Stimulated activated CD4-positive, alpha-beta T cell treated with anti-CD3 and anti-CD28 coated beads, Interleukin-1b, Interleukin-23, amount 100 ng/mL, for 1 hour (primary cell): Measurements from ENCODE around the gene ADGRB3.
"Not testable (repeated sequence)": the region's sequence is repeated elsewhere in the genome, so short reads cannot be mapped to it uniquely, and the experiment has no call there.

Experiments
- DNase-seq, 2 donors: peaks; one replicate each; pipeline ENCODE4 v3.0.0-alpha.2; 2020; ENCODE audit warnings: low read depth in 2 of 2

ADGRB3 gene

GRCh38 chr6:68740828-68741500 lies 105.9 kb downstream of the ADGRB3 start:
- DNase-seq = no peak

DNA sequence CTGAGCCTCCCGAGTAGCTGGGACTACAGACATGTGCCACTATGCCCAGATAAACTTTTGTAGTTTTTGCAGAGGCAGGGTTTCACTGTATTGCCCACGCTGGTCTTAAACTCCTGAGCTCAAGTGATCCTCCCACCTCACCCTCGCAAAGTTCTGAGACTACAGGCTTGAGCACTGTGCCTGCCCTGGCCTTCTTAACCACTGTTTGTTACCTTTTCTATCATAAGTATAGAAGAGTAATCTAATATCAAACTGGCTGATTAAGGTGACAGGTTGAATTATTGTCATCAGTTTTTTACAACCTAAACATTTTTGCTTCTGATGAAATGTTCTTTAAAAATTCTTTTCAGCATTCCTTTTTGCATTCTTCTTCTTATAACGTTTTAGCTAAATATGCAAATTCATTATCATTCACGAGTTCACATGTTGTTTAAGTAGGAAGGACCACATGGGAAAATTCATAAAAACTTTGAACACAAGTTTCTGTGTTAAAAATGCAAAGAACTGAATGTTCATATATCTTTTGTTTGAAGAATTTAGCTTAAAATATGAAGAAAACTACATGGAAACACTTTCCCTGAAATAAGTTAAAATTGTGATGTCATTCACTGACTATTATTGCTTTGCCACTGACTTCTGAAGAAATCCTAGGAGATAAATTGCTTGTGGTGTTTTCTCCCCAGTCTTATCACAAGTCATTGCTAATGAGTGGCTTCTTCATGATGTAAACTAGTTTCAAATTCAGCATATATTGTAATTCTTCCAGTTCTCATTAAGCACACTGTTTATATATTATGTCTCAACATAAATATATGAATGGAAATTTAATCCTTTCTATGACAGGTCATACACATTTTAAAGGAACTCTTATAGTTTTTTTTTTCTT lies 106.7 kb downstream of the ADGRB3 start:
- no peak for DNase-seq

DNA sequence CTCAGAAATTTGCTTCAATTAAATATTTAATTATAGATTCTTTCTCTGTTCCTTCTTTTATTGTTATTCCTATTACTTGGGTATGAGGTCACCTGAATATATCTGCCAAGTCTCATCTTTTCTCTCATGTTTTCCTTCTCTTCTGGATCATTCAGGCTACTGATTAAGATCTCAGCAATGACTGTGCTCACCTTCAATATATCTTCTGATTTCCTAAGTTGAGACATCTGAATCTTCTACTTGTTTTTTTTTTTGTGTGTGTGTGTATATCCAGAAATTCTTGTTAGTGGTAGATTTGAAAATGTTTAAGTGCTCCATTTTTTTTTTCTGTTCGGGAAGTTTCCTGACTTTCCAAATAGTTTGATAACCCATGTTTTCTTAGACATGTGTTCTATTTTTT lies 108.0 kb downstream of the ADGRB3 start:
- DNase-seq = no peak

- not testable (repeated sequence) for DNase-seq
Observed at GRCh38 chr6:68744376-68744775, 109.3 kb downstream of the ADGRB3 start.

GRCh38 chr6:68746376-68746775 lies 111.3 kb downstream of the ADGRB3 start:
- DNase-seq = no peak

GRCh38 chr6:68747110-68747790 lies 112.2 kb downstream of the ADGRB3 start:
- DNase-seq = no peak

- not testable (repeated sequence) for DNase-seq
Observed at GRCh38 chr6:68747832-68748231, 112.8 kb downstream of the ADGRB3 start.

GRCh38 chr6:68754681-68755213 lies 119.7 kb downstream of the ADGRB3 start:
- no peak for DNase-seq

- DNase-seq = no peak
Observed at GRCh38 chr6:68756454-68757375, 121.6 kb downstream of the ADGRB3 start.

- DNase-seq = no peak
Observed at GRCh38 chr6:68757821-68758220, 122.7 kb downstream of the ADGRB3 start.

- no peak for DNase-seq
Observed at GRCh38 chr6:68758559-68758958, 123.5 kb downstream of the ADGRB3 start.

DNA sequence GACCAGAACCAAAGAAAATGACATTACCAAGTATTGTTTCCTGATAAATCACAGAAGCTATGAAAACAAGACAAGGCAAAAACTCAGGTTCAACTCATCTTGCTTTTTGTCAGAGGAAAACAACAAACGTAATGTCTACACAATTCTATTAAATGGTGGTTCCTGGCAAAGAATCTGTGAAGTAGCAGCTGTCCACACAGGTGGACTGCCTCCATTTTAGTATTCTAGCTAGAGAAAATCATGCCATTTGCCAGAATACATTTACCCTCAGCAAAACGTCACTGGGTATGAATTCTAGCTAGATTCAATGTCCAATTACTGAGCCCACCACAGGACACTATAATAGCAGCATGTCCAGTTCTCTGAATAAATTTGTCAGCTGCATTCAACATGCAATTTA lies 125.4 kb downstream of the ADGRB3 start:
- DNase-seq = no peak

DNA sequence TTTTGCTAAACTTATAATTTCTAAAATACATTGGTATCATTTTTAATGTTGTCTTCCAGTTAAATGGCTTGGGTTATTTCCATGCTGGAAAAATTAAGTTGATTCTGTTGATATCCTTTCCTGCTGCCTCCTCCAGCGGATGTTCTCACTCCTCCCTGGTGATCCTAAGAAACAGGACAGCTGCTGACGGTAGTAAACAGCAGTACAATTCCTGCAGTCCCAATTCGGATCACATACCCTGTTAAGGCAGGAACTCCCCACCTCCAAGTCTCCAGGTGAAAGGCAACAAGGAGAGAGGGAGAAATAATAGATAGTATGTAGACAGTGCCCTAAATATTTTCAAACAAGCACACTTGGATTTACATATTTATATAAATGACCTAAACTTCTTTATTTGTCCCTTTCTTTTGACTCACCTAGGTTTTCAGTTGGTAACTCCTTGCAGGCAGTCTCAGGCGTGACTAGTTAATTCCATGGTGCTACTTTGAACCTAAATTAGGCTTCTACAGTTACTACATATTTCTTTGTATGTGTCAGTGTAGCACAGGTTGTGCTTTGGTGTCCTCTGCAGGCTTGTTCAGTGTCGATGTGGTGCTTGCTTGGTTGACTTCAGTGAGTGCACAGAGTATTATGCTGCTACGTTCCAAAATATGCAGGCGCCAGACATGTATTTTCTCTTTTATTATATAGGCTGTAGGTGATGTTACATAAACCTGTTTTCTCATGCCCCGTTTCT lies 126.0 kb downstream of the ADGRB3 start:
- no peak for DNase-seq

DNA sequence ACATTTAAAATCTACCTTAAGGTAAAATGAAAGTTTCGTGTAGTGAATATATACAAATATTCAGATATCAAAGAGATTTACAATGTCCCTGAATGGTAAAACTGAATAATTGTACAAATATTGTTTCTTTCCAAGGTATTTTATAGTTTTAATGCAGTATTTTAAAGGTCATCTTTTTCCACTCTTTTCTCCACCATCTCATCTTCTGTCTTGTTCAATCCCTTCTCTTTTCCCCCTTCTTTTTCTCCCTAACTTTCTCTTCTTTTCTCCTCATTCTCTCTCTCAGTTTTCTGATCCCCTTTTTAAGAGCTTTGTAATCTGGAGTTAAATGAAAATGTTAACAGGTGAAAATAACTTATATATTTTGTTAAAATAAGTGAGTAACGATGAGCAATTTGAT lies 126.9 kb downstream of the ADGRB3 start:
- DNase-seq = no peak

DNA sequence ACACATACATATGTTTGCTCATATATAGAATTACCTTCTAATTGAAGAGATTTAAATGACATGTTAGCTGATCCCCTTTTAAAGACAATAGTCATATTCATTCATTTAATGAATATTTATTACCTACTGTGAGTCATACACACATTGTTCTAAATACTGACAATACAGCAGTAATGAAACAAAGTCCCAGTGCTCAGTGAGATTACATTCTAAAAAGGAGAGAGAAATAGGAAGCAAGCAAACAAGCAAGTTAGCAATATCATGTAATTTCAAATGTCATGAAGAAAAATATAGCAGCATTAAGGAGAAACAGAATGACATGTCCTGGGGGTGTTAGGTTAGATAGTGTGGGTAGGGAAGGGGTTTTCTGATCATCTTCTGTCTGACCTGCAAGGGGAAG lies 136.3 kb downstream of the ADGRB3 start:
- DNase-seq = no peak

DNA sequence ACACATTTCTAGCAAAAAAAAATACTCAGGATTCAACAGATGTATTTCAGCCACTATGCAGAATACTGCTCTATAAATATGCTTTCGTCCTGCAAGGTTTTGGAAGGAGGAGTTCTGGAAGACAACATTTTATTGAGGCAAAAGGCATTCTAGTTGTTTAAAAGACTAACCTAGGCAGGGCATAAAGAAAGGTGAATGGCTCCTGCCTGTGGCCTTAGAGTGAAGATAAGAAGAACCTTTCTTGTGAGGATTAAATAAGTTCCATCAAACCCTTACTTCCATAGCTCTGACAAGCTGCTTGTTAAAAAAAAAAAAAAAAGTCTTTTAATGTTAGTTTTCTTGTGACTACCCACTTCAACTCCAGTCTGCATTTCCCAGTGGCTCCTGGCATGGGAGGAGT lies 139.8 kb downstream of the ADGRB3 start:
- DNase-seq = no peak

GRCh38 chr6:68776354-68776753 lies 141.3 kb downstream of the ADGRB3 start:
- DNase-seq = no peak

GRCh38 chr6:68777956-68778355 lies 142.9 kb downstream of the ADGRB3 start:
- no peak for DNase-seq

DNA sequence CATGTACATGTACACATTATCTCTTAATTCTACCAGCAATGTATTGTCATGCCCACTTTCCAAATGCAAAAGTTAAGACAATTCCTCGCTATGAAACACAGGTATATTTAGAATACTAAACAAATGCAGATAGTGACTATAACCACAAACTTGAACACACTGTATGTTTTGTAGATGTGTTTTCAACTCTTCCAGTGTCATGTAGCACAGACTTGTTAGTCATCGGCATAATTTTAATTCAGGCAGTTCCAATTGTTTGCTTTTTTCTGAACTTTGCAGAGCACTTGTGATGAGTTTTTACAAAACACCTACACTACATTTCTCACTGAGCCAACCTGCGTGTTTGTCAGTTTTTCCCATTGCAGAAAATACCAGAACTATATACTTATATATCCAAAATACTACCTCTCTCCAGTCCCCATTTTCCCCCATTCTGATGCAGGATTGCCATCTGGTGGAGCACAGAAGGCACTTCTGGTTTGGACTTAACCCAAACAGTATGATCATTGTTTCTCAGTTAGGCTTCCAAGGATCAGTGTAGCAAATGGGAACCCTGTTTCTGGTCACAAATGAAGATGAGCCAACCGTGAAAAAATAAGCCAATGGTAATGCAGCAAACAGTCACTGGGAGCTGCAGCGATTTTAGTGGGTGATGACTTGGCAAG lies 143.4 kb downstream of the ADGRB3 start:
- no peak for DNase-seq

DNA sequence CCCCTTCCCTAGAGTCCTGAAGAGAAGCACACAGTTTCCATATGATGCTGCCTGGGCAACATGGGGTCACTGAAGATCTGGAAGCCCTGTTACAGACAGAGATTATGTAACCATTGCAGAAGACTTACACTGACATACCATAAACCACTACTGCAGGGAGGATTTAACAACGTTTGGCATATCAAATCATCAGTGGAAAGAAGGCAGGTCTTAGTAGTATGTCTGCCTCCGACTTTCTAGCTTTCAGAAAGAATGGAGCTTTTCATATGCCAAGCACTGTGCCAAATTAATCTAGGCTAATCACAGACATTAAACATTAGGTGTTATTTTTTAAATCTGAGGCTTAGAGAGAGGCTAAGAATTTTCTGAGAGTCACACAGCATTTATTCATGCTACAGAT lies 144.3 kb downstream of the ADGRB3 start:
- DNase-seq = no peak
